Measurements from ENCODE around the gene MRTFB. TPM values are rescaled to one million over a fixed set of nuclear protein-coding genes. Genes with fewer than 3 reads are reported as not detected.
A peak's percentile ranks its signal among the peaks of the same experiment; 100 is the strongest.

Gene MRTFB
- total and polyA plus RNA-seq, 11 donors, result 8.0 to 38.3 (median 25.3) TPM

DNA sequence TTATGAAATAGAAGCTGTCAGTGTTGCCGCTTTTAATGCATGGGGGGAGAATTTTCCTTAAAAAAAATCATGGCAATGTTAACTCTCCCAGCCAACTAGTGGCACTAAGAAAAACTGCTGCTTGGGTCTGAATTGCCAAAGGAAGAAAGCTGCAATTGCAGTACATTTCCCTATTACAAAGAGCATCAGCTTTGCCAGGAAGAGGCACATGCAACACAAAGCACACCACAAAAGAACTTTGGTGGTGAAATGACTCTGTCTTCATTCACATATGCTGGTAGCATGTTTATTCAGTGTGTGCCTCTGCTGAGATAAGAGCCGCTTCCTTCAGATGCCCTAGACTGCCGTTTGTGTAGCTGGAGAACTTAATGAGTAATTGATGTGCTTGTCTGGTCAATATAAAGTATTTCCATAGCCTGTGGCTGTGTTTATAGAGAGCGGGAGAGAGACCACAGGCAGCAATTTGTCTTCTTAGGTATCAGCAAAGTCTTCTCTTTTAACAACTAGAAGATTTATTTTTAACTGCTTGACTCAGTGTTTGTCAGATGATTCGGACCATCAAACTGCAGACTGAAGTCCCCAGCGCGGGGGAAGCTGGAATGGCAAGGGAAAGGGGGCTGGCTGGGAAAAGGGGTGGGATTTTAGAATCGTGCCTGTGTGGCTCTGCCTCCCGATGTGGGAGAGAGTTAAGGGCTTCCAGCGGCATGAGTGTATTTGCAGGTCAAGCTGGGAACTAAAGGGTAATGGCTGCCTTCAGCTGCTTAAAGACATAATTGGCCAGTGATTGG lies 115.1 kb downstream of the MRTFB start:
- no peaks in the 10 kb centered on the region for H3K36me3 ChIP-seq

DNA sequence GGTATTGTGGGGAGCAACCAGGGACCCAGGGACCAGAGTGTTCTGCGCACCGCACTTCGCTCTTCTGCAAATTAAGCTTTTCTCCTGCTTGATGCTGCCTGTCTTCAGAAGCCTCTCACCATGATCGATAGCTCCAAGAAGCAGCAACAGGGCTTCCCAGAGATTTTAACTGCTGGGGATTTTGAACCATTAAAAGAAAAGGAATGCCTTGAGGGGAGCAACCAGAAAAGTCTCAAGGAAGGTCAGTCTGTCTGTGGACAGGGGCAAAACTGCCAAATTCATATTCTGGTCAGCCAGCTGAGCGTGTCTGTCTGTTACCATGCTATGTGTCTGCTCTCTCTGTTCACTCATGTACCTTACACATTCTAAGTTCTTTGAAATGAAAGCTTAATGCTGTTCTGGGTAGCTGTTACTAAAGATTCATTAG lies 115.7 kb downstream of the MRTFB start:
- H3K9me3 ChIP-seq, result no peaks in the 10 kb centered on the region
- peak overlapping the region; percentile 62 to 85 (median 75) for H3K27ac ChIP-seq
- H3K27me3 ChIP-seq, result no peaks in the 10 kb centered on the region
- peak overlapping the region in 11 of 12 donors; percentile 28 to 65 (median 51) for H3K4me3 ChIP-seq
- 41 to 52% (median 45%) methylated on average over 5 of the region's 5 CpGs for WGBS, 4 donors
- ATAC-seq, result peak; percentile 58 to 67 (median 62)
- DNase-seq, result no peak
- TF ChIP-seq POLR2A (IDR thresholded peaks at IDR 0.05), result no peak
- TF ChIP-seq, protein P1, sequence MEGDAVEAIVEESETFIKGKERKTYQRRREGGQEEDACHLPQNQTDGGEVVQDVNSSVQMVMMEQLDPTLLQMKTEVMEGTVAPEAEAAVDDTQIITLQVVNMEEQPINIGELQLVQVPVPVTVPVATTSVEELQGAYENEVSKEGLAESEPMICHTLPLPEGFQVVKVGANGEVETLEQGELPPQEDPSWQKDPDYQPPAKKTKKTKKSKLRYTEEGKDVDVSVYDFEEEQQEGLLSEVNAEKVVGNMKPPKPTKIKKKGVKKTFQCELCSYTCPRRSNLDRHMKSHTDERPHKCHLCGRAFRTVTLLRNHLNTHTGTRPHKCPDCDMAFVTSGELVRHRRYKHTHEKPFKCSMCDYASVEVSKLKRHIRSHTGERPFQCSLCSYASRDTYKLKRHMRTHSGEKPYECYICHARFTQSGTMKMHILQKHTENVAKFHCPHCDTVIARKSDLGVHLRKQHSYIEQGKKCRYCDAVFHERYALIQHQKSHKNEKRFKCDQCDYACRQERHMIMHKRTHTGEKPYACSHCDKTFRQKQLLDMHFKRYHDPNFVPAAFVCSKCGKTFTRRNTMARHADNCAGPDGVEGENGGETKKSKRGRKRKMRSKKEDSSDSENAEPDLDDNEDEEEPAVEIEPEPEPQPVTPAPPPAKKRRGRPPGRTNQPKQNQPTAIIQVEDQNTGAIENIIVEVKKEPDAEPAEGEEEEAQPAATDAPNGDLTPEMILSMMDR (IDR thresholded peaks at IDR 0.05), result no peak
- H3K4me1 ChIP-seq, result peaks cover 0 to 61% (median 31%) of the 10 kb centered on the region in 12 donors
- H3K36me3 ChIP-seq, result no peaks in the 10 kb centered on the region
- intact Hi-C loops (cut with DNase I), result loop anchor here in 8 of 10 donors (5.0 to 10.0 kb wide), 10 partner anchors 55 to 265 kb away; partner anchors contain the start of genes ERCC4 (in 6 of the 8) and MRTFB (in 6 of the 8)

More for the DNA sequence above, 115.1 kb downstream of the MRTFB start:
- ATAC-seq, result peak; percentile 59 to 75 (median 64)
- intact Hi-C loops (cut with DNase I), result loop anchor here in 8 of 10 donors (5.0 to 10.0 kb wide), 10 partner anchors 54 to 264 kb away; partner anchors contain the start of genes ERCC4 (in 6 of the 8) and MRTFB (in 6 of the 8)
- no peaks in the 10 kb centered on the region for H3K27me3 ChIP-seq
- H3K4me3 ChIP-seq, result peak overlapping the region in 11 of 12 donors; percentile 28 to 65 (median 51)
- H3K9me3 ChIP-seq, result no peaks in the 10 kb centered on the region
- TF ChIP-seq POLR2A (IDR thresholded peaks at IDR 0.05), result peak in 1 of 2 donors; percentile 44
- TF ChIP-seq, protein P1 (IDR thresholded peaks at IDR 0.05), result peak; percentile 16 to 58 (median 45)
- peak overlapping the region; percentile 62 to 85 (median 75) for H3K27ac ChIP-seq
- 18 to 31% (median 25%) methylated on average over 10 of the region's 10 CpGs for WGBS, 4 donors
- H3K4me1 ChIP-seq, result peaks cover 0 to 67% (median 36%) of the 10 kb centered on the region in 12 donors
- peak in 4 of 5 donors; percentile 37 to 60 (median 46) for DNase-seq

DNA sequence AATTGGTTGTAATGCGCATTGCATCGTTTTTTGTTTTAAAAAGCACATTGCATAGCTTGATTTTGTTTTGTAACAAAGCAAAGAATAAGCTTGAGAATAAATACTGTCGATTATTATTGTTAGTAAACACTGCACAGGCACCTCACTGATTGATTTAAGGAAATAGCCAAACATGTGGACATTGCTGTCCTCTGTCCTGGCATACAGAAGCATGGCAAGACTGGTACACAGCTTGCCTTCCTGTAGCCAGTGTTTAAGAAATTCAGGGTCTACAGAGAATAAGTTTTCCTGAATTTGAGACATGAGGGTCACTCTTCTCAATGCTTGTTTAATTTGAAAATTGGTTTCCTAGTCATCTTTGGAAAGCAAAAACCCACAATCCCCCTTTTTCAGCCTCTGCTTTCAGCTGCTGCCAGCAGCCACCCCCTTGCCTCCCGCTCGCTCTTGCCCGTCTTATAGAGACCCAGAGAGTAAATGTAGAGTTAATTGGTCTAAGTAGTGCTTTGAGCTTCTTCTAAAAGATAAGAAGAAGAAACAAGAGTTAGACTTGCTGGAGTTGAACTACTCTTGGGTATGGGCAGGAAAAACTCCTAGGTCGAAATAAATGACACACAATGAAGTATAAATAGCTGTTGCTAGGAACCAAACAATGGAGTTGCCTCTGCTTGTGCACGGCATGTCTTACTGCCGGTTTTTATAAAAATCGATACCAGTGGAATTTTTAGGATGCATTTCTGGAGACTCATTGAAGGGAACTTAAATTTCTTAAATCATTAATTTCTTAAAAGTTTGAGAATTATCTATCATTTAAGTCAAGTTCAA lies 116.6 kb downstream of the MRTFB start:
- Histone ChIP-seq H3K27me3 (no peaks in the 10 kb centered on the region), H3K9me3 (no peaks in the 10 kb centered on the region), H3K4me1 (peaks cover 0 to 63% (median 33%) of the 10 kb centered on the region in 12 donors), H3K4me3 (peak overlapping the region; percentile 13 to 65 (median 50)), H3K36me3 (no peaks in the 10 kb centered on the region), H3K27ac (peak overlapping the region; percentile 30 to 85 (median 75))
- WGBS, 4 donors, result 40 to 55% (median 44%) methylated on average over 10 of the region's 10 CpGs
- TF ChIP-seq, protein P1 (IDR thresholded peaks at IDR 0.05), result no peak
- no peak for TF ChIP-seq POLR2A (IDR thresholded peaks at IDR 0.05)
- ATAC-seq (peak; percentile 39 to 67 (median 55)), DNase-seq (no peak)
- intact Hi-C loops (cut with DNase I), result loop anchor here in 8 of 10 donors (5.0 to 10.0 kb wide), 10 partner anchors 55 to 265 kb away; partner anchors contain the start of genes ERCC4 (in 6 of the 8) and MRTFB (in 6 of the 8)
